Suprapubic skin (tissue), 4 donors: ENCODE results near the gene CNGB1. TPM values are rescaled to one million over a fixed set of nuclear protein-coding genes. Genes with fewer than 3 reads are reported as not detected.

ENCODE experiments used
- DNase-seq, 2 donors: peaks; one replicate each; pipeline ENCODE4 v3.0.0-alpha.2; 2019; ENCODE audit warnings: low spot score in 2 of 2
- H3K27ac ChIP-seq: fragments of 200-600 bp; sonication (generic); one replicate; pipeline ENCODE4 v1.5.1; 2019
- H3K27me3 ChIP-seq: fragments of 200-600 bp; sonication (generic); one replicate; pipeline ENCODE4 v1.5.1; 2019
- H3K36me3 ChIP-seq: fragments of 200-600 bp; sonication (generic); one replicate; pipeline ENCODE4 v1.5.1; 2019
- H3K4me1 ChIP-seq: fragments of 200-600 bp; sonication (generic); one replicate; pipeline ENCODE4 v1.5.1; 2019
- H3K4me3 ChIP-seq: fragments of 200-600 bp; sonication (generic); one replicate; pipeline ENCODE4 v1.5.1; 2019; ENCODE audit warnings: mild to moderate bottlenecking
- H3K9me3 ChIP-seq: fragments of 200-600 bp; sonication (generic); one replicate; pipeline ENCODE4 v1.5.1; 2019
- EP300 ChIP-seq: sonication (generic); formaldehyde crosslinking; IDR thresholded peaks from one replicate; pipeline ENCODE4 v1.6.1; 2017; ENCODE audit warnings: antibody characterized with exemption
- POLR2A ChIP-seq, 2 donors: fragments of 450-650 bp; IDR thresholded peaks; one replicate each; pipeline ENCODE4 v1.6.1; 2017; ENCODE audit warnings: antibody characterized with exemption in 2 of 2, mild to moderate bottlenecking in 2 of 2, moderate library complexity in 2 of 2
- POLR2AphosphoS5 ChIP-seq, 3 donors: sonication (generic); formaldehyde crosslinking; IDR thresholded peaks; one replicate each; pipeline ENCODE4 v1.6.1; 2017; ENCODE audit warnings: antibody characterized with exemption in 3 of 3
- WGBS: methylation state at CpG from one replicate; pipeline ENCODE4 v1.1.5; 2018; 5-methylcytosine and 5-hydroxymethylcytosine counted together
- total RNA-seq, 4 donors: library from RNA; depleted of rRNA; stranded (reverse); fragments of >200 nt; gene quantifications; one replicate each; pipeline ENCODE4 v1.1.0, GENCODE V29; 2016
- TF ChIP-seq, protein P1 (sequence below), 2 donors: fragments of 200-600 bp in 1 of 2; fragments of 450-650 bp in 1 of 2; sonication (generic) in 1 of 2; IDR thresholded peaks; one replicate each; pipeline ENCODE4 v1.5.1; 2016 to 2019; ENCODE audit warnings: antibody characterized with exemption in 2 of 2, mild to moderate bottlenecking in 1 of 2, moderate library complexity in 1 of 2

Gene CNGB1
- total RNA-seq, 4 donors from 2014 or later: 0.08 TPM; not detected in 3

DNA sequence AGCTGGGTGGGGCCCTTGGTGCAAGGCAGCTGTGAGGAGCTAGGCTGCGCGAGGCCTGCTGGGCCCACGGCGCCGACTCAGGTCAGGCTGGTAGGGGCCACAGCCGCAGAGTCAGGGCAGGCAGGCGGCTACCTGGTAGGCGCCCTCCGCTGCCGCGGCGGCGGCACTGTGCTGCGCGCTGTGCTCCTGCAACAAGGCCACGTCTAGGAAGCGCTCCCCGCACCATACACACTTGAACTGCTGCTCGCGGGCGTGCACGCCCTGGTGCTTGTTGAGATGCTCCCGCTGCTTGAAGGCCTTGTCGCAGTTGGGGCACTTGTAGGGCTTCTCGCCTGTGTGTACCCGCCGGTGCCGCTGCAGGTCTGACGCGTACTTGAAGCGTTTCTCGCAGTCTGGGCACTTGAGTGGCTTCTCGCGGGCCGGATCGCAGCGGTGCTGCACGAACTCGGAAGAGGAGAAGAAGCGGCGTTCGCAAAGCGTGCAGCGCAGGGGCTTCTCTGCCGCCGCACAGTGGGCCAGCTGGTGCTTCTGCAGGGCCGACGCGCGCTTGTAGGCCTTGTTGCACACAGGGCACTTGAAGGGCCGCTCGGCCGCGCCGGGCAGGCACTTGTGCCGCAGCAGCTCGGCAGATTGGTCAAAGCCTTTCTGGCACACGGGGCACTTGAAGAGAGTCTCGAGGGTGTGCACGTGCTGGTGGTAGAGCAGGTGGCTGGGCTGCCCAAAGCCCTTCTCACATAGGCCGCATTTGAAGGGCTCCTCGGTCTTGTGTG lies 25.7 kb upstream of the CNGB1 start:
- Histone ChIP-seq H3K4me1 (peaks cover 37% of the 10 kb centered on the region), H3K27me3 (no peaks in the 10 kb centered on the region), H3K36me3 (peaks cover 32% of the 10 kb centered on the region), H3K4me3 (no peak overlapping the region), H3K9me3 (no peaks in the 10 kb centered on the region), H3K27ac (no peak overlapping the region)
- 96% methylated on average over 32 of the region's 62 CpGs for WGBS
- TF ChIP-seq, protein P1, sequence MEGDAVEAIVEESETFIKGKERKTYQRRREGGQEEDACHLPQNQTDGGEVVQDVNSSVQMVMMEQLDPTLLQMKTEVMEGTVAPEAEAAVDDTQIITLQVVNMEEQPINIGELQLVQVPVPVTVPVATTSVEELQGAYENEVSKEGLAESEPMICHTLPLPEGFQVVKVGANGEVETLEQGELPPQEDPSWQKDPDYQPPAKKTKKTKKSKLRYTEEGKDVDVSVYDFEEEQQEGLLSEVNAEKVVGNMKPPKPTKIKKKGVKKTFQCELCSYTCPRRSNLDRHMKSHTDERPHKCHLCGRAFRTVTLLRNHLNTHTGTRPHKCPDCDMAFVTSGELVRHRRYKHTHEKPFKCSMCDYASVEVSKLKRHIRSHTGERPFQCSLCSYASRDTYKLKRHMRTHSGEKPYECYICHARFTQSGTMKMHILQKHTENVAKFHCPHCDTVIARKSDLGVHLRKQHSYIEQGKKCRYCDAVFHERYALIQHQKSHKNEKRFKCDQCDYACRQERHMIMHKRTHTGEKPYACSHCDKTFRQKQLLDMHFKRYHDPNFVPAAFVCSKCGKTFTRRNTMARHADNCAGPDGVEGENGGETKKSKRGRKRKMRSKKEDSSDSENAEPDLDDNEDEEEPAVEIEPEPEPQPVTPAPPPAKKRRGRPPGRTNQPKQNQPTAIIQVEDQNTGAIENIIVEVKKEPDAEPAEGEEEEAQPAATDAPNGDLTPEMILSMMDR (IDR thresholded peaks at IDR 0.05): no peak
- TF ChIP-seq POLR2A (IDR thresholded peaks at IDR 0.05): no peak
- TF ChIP-seq POLR2AphosphoS5 (IDR thresholded peaks at IDR 0.05): no peak
- no peak for TF ChIP-seq EP300
- DNase-seq: peak in 1 of 2 donors; percentile 54

DNA sequence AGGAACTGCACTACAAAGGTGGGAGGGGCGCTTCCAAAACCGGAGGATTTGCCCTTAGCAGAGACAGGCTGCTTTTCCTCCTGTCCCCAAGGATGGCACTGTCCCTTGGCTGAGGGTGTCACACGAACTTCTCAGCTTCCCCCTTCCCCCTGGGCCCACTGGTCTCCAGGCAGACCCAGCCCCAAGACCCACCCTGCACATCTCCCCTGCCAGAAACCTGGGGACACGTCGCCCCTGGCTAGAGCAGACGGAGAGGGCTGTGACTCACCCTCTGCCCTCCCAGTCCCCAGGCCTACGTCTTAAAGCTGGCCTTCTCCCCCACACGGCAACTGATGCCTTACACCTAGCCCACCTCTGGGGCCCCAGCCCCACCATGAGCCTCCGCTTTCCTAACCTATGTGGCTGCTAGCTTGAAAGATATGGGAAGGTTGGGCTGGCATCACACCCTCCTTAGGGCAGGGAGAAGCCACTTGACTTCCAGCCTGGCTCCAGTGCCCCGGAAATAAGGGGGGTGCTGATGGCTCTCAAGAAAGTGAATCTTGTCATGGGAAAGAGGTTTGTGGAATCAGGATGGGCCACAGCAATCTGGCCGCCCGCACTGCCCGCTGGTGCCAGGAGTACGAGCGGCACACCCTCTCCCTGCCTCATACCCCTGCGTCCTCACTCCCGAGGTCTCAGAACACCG lies 24.9 kb upstream of the CNGB1 start:
- no peaks in the 10 kb centered on the region for H3K9me3 ChIP-seq
- DNase-seq: peak in 1 of 2 donors; percentile 61
- no peak overlapping the region for H3K27ac ChIP-seq
- H3K27me3 ChIP-seq: no peaks in the 10 kb centered on the region
- peaks cover 29% of the 10 kb centered on the region for H3K4me1 ChIP-seq
- TF ChIP-seq EP300: no peak
- TF ChIP-seq POLR2AphosphoS5 (IDR thresholded peaks at IDR 0.05): no peak
- no peak for TF ChIP-seq POLR2A (IDR thresholded peaks at IDR 0.05)
- TF ChIP-seq, protein P1 (IDR thresholded peaks at IDR 0.05): no peak
- H3K4me3 ChIP-seq: no peak overlapping the region
- 90% methylated on average over 15 of the region's 18 CpGs for WGBS
- H3K36me3 ChIP-seq: peaks cover 32% of the 10 kb centered on the region

DNA sequence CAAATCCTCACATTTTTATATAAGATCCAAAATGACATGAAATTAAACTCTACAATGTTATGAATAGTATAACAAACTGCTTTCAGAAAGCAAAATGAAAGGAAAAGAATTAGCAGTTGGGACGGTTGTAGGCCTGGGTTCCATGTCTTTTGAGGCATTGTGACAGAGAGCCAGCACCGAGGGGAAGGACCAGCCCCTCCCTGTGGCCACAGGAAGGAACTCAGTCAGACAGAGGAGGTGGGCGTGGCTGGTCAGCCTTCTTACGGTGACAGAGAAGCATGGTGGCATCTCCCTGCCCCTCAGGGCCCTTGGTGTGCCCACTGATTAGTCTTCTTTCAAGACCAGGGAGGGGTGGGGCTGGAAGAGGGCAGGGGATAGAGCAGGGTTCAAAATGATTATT lies 23.9 kb upstream of the CNGB1 start:
- H3K27me3 ChIP-seq: no peaks in the 10 kb centered on the region
- no peaks in the 10 kb centered on the region for H3K9me3 ChIP-seq
- H3K36me3 ChIP-seq: peaks cover 32% of the 10 kb centered on the region
- peaks cover 22% of the 10 kb centered on the region for H3K4me1 ChIP-seq
- no peak overlapping the region for H3K4me3 ChIP-seq
- 26% methylated on average over 4 of the region's 4 CpGs for WGBS
- TF ChIP-seq, protein P1 (IDR thresholded peaks at IDR 0.05): peak in 1 of 2 donors; percentile 21
- TF ChIP-seq POLR2AphosphoS5 (IDR thresholded peaks at IDR 0.05): no peak
- no peak for TF ChIP-seq EP300
- TF ChIP-seq POLR2A (IDR thresholded peaks at IDR 0.05): no peak
- no peak overlapping the region for H3K27ac ChIP-seq
- DNase-seq: no peak

DNA sequence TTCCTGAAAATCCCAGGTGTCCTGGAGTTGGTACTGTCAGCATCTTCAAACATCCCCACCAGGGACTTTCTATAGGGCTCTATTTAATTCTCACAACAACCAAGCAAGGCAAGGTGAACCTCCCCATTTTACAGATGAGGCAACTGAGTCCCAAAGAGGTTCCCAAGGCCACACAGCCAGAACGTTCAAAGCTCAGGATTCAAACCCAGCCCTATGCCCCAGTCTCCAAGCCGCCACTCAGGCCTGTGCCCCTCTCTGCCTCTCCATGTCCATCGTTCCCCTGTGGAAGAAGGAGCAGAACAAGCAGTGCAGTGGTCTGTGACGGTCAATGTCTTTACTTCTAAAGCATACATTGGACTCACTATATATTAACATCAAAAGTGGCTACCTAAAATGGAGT lies 23.4 kb upstream of the CNGB1 start:
- Histone ChIP-seq H3K4me1 (peaks cover 20% of the 10 kb centered on the region), H3K27me3 (no peaks in the 10 kb centered on the region), H3K9me3 (no peaks in the 10 kb centered on the region), H3K36me3 (peaks cover 32% of the 10 kb centered on the region), H3K27ac (no peak overlapping the region), H3K4me3 (no peak overlapping the region)
- TF ChIP-seq POLR2AphosphoS5 (IDR thresholded peaks at IDR 0.05): no peak
- TF ChIP-seq, protein P1 (IDR thresholded peaks at IDR 0.05): no peak
- no peak for TF ChIP-seq POLR2A (IDR thresholded peaks at IDR 0.05)
- no peak for TF ChIP-seq EP300
- 93% methylated on average over 4 of the region's 4 CpGs for WGBS
- DNase-seq: no peak

DNA sequence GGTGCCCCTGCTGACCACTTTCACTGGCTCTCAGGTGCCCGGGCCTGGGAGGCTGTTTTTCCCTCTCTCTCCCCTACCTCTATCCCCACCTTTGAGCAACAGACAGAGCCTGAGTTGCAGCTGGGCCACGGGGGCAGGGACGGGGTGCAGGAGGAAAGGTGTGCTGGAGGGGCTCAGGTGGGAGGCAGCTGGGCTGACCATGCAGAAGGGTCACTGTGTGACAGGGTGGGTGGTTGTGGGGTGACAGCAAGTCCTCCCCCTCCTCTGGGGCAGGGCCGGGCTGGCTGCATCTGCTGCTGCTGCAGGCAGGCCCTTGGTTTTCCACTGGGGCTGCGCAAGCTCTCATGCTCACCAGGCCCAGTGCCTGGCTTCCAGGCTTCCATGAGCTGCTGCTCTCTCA lies 23.0 kb upstream of the CNGB1 start:
- Histone ChIP-seq H3K27me3 (no peaks in the 10 kb centered on the region), H3K36me3 (peaks cover 32% of the 10 kb centered on the region), H3K4me1 (peaks cover 16% of the 10 kb centered on the region), H3K27ac (no peak overlapping the region), H3K9me3 (no peaks in the 10 kb centered on the region), H3K4me3 (no peak overlapping the region)
- TF ChIP-seq, protein P1 (IDR thresholded peaks at IDR 0.05): no peak
- TF ChIP-seq POLR2A (IDR thresholded peaks at IDR 0.05) (no peak), EP300 (no peak), POLR2AphosphoS5 (IDR thresholded peaks at IDR 0.05) (no peak)
- no peak for DNase-seq
- 91% methylated on average over 5 of the region's 5 CpGs for WGBS
